RWPE2 (cell line): ENCODE measurements around the gene SYVN1.
A peak's percentile ranks its signal among the peaks of the same experiment; 100 is the strongest.

Source experiments
- ATAC-seq: fragments of 200-7000 bp; cut with Tn5 transposase; 3 replicates; pipeline ENCODE4 v1.9.1; 2021; ENCODE audit warnings: low read depth
- DNase-seq: peaks from one replicate; pipeline ENCODE4 v3.0.0-alpha.2; 2020; ENCODE audit warnings: low spot score
- H3K27ac ChIP-seq: fragments of 450-650 bp; 2 replicates; pipeline ENCODE4 v1.5.1; 2017; ENCODE audit warnings: mild to moderate bottlenecking; ENCODE audit not compliant: poor library complexity, severe bottlenecking
- H3K27me3 ChIP-seq: fragments of 250-450 bp; sonication (Bioruptor Pico); 2 replicates; pipeline ENCODE4 v1.5.1; 2021; ENCODE audit warnings: mild to moderate bottlenecking, moderate library complexity; ENCODE audit not compliant: insufficient read depth, poor library complexity, severe bottlenecking
- H3K36me3 ChIP-seq: fragments of 250-450 bp; sonication (Bioruptor Pico); 2 replicates; pipeline ENCODE4 v1.5.1; 2020; ENCODE audit warnings: low read depth, mild to moderate bottlenecking, moderate library complexity
- H3K4me1 ChIP-seq: fragments of 250-450 bp; sonication (Bioruptor Pico); 2 replicates; pipeline ENCODE4 v1.5.1; 2021; ENCODE audit warnings: mild to moderate bottlenecking, moderate library complexity; ENCODE audit not compliant: insufficient read depth, poor library complexity, severe bottlenecking
- H3K4me3 ChIP-seq: fragments of 250-450 bp; sonication (Bioruptor Pico); 2 replicates; pipeline ENCODE4 v1.5.1; 2021; ENCODE audit warnings: mild to moderate bottlenecking, moderate library complexity; ENCODE audit not compliant: severe bottlenecking
- H3K9me3 ChIP-seq: fragments of 250-450 bp; sonication (Bioruptor Pico); 2 replicates; pipeline ENCODE4 v1.5.1; 2021; ENCODE audit warnings: mild to moderate bottlenecking, moderate library complexity; ENCODE audit not compliant: severe bottlenecking
- CTCF ChIP-seq: fragments of 450-650 bp; IDR thresholded peaks from one replicate; pipeline ENCODE4 v1.5.1; 2017; ENCODE audit warnings: mild to moderate bottlenecking, moderate library complexity; ENCODE audit not compliant: poor library complexity, severe bottlenecking

SYVN1 gene

GRCh38 chr11:65113839-65114238, 20.5 kb downstream of the SYVN1 start:
- no peak for ATAC-seq
- Histone ChIP-seq H3K36me3 (peaks cover 20% of the 10 kb centered on the region), H3K9me3 (no peaks in the 10 kb centered on the region), H3K4me3 (no peak overlapping the region), H3K4me1 (peaks cover 10% of the 10 kb centered on the region), H3K27ac (no peak overlapping the region), H3K27me3 (no peaks in the 10 kb centered on the region)
- DNase-seq: no peak
- TF ChIP-seq CTCF: no peak

GRCh38 chr11:65113361-65113756, 21.0 kb downstream of the SYVN1 start:
- Histone ChIP-seq H3K27me3 (no peaks in the 10 kb centered on the region), H3K4me1 (peaks cover 10% of the 10 kb centered on the region), H3K36me3 (peaks cover 15% of the 10 kb centered on the region), H3K4me3 (peak overlapping the region; percentile 39), H3K27ac (peak overlapping the region; percentile 45), H3K9me3 (no peaks in the 10 kb centered on the region)
- DNase-seq (no peak), ATAC-seq (no peak)
- TF ChIP-seq CTCF: no peak

- Histone ChIP-seq H3K27ac (peak overlapping the region; percentile 45), H3K27me3 (no peaks in the 10 kb centered on the region), H3K4me3 (peak overlapping the region; percentile 39), H3K4me1 (peaks cover 10% of the 10 kb centered on the region), H3K36me3 (peaks cover 10% of the 10 kb centered on the region; the same call in 1 of the 2 replicates), H3K9me3 (no peaks in the 10 kb centered on the region)
- DNase-seq: peak; percentile 60
- ATAC-seq: peak; percentile 5
- TF ChIP-seq CTCF: peak; percentile 90
Measured at GRCh38 chr11:65112546-65113360, 21.6 kb downstream of the SYVN1 start.

GRCh38 chr11:65111744-65112545, 22.4 kb downstream of the SYVN1 start, which contains the start of gene TM7SF2:
TM7SF2 (plus strand) TSS chr11:65111872; CDS start chr11:65112016, 144 bp downstream.
- H3K36me3 ChIP-seq: peaks cover 10% of the 10 kb centered on the region; the same call in 1 of the 2 replicates

More at GRCh38 chr11:65111744-65112545, 22.4 kb downstream of the SYVN1 start, which contains the start of gene TM7SF2:
- Histone ChIP-seq H3K27me3 (no peaks in the 10 kb centered on the region), H3K4me3 (peak within 1 kb of the TSS; percentile 39), H3K27ac (peak within 1 kb of the TSS; percentile 45), H3K4me1 (peaks cover 10% of the 10 kb centered on the region), H3K9me3 (no peaks in the 10 kb centered on the region)
- peak; percentile 97 for DNase-seq
- ATAC-seq: peak; percentile 87
- no peak for TF ChIP-seq CTCF
